HG02588 (cell line): ENCODE measurements around the gene TUBA1C.

ENCODE experiments used
- ATAC-seq: cut with Tn5 transposase; IDR thresholded peaks from one replicate; pipeline ENCODE4 v1.9.1; 2021; ENCODE audit warnings: mild to moderate bottlenecking, moderate library complexity; ENCODE audit not compliant: unreplicated experiment

Gene TUBA1C

GRCh38 chr12:49264873-49265792 is at the start of gene TUBA1C:
Gene TUBA1C, plus strand, starts transcription at chr12:49265082. Its CDS starts 100 bp downstream, at chr12:49265182.
- peak; percentile 79 for ATAC-seq

GRCh38 chr12:49219417-49220026 is 45.4 kb upstream of the TUBA1C start:
- ATAC-seq, result no peak

DNA sequence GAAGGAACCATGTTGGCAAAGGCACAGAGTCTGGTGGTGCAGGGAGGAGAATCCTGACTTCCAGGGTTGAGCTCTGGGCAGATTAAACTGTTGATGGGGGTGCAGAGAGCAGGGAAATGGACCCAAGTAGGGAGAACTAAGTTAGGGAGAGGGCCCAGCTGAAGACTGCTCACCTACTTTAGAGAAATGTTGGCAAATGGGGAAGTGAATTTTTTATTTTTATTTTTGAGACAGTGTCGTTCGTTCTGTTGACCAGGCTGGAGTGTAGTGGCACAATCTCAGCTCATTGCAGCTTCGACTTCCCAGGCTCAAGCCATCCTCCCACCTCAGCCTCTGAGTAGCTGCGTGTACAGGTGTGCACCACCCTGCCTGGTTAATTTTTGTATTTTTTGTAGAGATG is 43.9 kb upstream of the TUBA1C start:
- no peak for ATAC-seq

DNA sequence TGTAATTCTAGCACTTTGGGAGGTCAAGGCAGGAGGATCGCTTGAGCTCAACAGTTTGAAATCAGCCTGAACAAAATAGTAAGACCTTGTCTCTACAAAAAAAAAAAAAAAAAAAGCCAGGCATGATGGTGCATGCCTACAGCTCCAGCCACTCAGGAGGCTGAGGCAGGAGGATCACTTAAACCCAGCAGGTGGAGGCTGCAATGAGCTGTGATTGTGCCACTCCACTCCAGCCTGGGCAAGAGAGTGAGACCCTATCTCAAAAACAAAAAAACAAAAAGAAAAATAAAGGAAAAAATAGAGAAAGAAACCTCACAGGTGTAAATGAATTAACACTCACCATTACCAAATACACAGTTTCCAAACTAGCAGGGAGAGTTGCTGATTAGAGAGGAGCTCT is 41.8 kb upstream of the TUBA1C start:
- no peak for ATAC-seq

GRCh38 chr12:49223590-49224369 is 41.1 kb upstream of the TUBA1C start:
- no peak for ATAC-seq

- no peak for ATAC-seq
Measured at GRCh38 chr12:49225576-49226166, 39.2 kb upstream of the TUBA1C start.

DNA sequence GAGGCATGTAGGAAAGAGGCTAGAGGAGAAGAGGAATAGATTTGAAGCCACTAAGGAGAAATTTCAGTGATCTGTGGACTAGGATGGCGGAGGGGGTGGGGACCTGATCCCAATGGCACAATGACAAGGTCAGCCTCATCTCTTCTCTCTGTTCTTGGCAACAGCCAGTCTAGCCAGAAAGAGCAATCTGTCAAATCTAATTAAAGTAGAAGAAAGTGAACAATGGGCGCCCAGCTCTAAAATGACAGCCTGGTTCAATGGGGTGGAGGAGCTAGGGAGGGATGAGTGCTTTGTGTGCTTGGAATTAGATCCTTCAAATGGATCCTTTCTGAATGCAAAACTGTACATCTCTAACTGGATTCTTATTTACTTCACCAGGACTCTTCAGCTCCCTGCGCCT is 37.2 kb upstream of the TUBA1C start:
- ATAC-seq, result no peak

DNA sequence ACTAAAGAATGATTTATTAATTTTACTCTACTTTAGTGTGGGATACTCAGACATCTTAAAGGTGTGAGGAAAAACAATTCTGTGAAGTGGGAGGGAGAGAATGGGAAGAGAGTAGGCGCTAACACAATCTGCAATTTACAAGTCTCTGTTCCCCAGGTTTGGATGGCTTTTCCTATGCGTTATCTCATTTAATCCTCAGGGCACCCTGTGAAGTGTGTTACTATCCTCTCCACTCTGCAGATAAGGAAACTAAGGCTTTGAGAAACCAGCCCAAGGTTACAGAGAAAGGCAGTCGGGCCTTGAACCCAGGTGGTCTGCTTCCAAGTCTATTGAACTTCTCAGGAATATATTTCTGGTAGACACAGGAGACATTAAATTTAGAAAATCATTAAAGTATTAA is 36.2 kb upstream of the TUBA1C start:
- no peak for ATAC-seq

DNA sequence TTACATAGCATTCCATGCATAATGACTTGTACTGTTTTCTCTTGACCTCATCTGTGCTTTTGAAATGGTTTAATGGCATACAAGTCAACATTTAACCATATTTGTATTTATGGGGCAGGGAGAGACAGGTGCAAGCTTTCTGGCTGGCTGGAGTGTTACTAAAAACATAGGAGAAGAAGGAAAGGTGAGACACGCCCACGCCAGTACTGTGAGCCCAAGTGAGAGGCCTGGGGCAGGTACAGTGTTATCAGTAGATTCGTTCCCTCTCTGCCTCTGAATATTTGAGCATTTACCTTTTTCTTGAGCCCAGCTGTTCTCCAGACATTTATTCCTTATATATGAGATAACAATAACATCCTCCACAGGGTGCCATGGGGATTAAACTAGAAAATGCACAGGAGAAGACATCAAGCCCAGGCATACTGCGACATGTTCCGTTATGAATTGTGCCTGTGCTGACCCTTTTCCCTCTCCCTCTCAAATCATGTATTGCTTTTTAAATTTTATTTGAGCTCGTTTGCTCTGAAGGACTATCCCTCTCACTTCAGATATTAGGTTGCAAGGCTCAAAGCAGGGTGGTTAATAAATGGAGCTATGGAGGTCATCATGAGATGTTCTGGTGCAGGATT is 34.6 kb upstream of the TUBA1C start:
- ATAC-seq, result no peak

DNA sequence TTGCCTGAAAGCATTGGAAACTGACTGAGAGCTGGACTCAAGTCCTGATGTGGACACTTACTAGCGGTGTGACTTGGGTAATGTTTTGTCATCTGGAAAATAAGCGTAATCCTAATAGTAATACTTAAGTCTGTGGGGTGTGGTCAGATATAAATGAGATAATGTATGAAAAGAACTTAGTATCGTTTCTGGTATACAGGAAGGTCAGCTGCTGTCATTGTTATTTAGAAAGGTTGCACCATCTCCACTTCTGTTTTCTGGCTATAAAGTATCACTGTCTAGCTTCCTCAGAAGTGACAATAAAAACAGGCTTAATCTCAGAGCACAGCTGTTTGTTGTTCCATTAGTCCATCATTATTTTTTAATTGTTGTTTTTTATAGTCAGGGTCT is 34.1 kb upstream of the TUBA1C start:
- ATAC-seq, result no peak

DNA sequence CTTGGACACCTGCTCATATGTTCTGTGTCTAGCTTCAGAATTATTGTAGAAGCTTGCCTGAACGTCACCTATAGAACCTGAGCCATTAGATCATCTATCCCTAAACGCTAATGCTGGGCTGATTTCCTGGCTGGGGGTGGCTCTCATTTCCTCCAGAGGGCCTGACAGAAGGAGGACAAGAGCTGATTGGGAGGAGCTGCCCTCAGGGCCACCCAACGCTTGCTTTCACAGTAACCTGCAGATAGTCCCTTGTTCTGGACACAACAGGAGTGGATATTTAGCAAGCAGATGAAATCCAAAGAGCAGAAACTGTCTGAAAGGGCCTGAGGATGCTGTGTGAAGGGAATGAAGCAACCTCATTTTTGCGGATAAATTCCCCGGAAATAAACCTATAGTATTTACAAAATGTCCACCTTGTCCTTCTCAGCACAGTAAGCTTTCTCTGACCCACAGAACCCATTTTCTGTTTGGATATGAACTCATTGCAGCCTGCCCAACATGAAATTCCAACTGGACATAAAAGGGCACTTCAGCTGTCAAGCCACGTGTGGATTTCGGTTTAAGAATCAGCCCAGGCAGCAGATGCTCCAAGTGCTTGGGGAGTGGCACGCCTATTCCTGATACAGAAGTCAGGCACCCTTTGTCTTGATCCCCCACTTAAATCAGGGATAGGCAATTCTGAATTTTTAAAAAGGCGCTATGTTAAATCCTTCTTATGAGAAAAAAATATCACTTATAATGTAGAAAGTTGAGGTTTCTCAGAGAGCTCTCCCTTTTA is 32.8 kb upstream of the TUBA1C start:
- ATAC-seq, result no peak

GRCh38 chr12:49232940-49233841 is 31.7 kb upstream of the TUBA1C start:
- ATAC-seq, result no peak

DNA sequence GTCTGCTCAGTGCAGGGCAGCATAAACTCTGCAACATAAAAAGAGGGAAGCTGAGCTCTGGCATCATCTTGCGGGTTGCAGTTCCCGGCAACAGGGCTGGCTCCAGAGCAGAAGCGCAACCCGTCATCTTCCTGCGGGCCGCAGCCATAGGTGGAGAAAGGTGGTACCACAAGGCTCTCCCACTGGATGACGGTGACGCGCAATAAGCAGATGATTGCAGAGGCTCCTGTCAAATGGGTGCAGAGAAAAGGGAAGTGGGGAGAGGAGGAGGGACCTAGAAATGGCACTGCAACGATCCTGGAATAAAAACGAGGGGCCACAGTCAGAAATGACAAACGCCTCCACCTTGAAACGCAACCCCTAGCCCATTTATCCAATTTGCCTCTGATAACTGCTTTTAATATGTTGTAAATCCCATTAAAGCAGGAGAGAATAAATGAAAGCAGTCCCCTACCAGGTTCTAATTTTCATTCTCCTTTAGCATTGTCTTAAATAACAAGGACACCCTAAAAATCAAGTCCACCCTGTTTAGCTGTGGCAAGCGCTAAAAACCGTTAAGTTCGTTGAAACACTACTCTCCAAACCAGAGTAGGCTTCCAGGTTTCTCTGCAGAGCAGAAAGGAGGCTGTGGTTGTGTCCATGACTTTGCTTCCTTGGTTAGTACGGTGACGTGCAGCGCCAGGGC is 30.9 kb upstream of the TUBA1C start:
- ATAC-seq, result no peak

DNA sequence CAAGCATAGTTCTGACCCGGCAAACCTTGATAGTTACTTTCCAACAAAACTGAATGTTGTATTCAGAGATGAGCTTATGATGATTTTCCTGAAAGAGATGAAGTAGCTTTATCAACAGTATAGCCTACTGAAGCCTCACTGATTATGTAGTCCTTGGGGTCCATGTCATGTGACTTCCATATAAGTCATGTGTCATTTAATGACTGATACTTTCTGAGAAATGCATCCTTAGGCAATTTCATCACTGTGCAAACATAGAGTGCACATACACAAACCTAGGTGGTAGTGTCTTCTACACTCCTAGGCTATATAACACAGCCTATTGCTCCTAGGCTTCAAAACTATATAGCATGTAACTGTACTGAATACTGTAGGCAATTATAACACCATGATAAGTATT is 28.5 kb upstream of the TUBA1C start:
- no peak for ATAC-seq

GRCh38 chr12:49243631-49244030 is 21.3 kb upstream of the TUBA1C start:
- no peak for ATAC-seq

DNA sequence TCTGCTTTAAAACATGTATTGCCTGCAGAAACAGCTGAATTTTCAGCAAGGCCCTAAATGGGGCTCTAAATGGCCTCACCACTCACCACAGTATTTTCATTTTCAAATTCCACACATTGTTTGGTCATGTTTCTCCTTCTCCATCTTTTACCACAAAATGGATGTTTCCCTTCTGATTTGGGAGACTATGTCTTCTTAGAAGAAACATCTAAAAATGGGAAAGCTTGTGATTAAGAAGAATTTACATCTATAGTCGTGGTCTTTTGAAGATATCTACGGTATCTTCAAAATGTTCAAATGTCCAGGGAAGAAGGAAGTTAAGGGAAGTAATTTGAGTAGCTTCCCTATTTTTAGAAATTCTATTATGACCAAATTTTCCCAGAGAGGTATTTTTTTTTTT is 20.7 kb upstream of the TUBA1C start:
- ATAC-seq, result no peak

GRCh38 chr12:49251357-49251756 is 13.5 kb upstream of the TUBA1C start:
- no peak for ATAC-seq

DNA sequence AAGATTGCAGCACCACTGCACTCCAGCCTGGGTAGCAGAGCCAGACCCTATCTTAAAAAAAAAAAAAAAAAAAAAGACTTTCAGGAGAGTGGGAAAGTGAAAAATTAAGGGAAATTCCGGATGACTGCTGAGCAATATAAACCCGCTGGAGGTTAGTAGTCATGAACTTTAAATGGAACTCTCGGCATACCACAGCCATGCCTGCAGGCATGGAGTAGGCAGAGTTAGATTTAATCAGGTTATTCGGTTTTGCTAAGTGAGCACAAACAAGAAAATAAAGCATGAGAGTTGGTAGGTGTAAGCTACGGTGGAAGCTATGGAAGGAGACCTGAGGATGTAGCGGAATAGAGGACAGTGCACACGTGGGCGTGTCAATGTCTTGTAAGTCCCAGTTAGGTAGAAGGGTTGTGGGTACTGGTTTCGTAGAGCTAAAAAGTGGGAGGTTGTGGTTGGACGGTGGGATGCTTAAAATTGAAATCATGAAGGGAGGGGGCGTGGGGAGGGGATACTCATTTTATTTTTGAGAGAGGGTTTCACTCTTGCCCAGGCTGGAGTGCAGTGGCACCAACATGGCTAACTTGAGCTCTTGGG is 11.8 kb upstream of the TUBA1C start:
- no peak for ATAC-seq
